Peyer's patch (tissue), 4 donors: ENCODE measurements around the gene OR10H2. TPM values are rescaled to one million over a fixed set of nuclear protein-coding genes. Genes with fewer than 3 reads are reported as not detected.

ENCODE experiments used
- DNase-seq, 3 donors: peaks; one replicate each; pipeline ENCODE4 v3.0.0-alpha.2; 2017 to 2019
- H3K27ac ChIP-seq, 4 donors: fragments of 200-600 bp; sonication (generic); one replicate each; pipeline ENCODE4 v1.5.1; 2016 to 2019
- H3K27me3 ChIP-seq, 2 donors: fragments of 200-600 bp; sonication (generic); one replicate each; pipeline ENCODE4 v1.5.1; 2019
- H3K36me3 ChIP-seq, 3 donors: fragments of 200-600 bp; sonication (generic); one replicate each; pipeline ENCODE4 v1.5.1; 2016 to 2019
- H3K4me1 ChIP-seq, 4 donors: fragments of 200-600 bp; sonication (generic); one replicate each; pipeline ENCODE4 v1.5.1; 2016 to 2019
- H3K4me3 ChIP-seq, 4 donors: fragments of 200-600 bp; sonication (generic); 1 replicate in 3 of 4; 2 replicates in 1 of 4; pipeline ENCODE4 v1.5.1; 2016 to 2019; ENCODE audit warnings: mild to moderate bottlenecking in 1 of 4
- H3K9me3 ChIP-seq, 4 donors: fragments of 200-600 bp; sonication (generic); one replicate each; pipeline ENCODE4 v1.5.1; 2016 to 2019; ENCODE audit warnings: mild to moderate bottlenecking in 1 of 4
- CTCF ChIP-seq, 6 experiments: fragments of 450-650 bp in 4 of 6; fragments of 200-600 bp in 2 of 6; sonication (generic) in 1 of 6; IDR thresholded peaks; one replicate each; pipeline ENCODE4 v1.5.1; 2017 to 2019; ENCODE audit warnings: antibody characterized with exemption in 6 of 6, mild to moderate bottlenecking in 3 of 6, moderate library complexity in 1 of 6
- POLR2A ChIP-seq, 2 donors: fragments of 450-650 bp; IDR thresholded peaks; one replicate each; pipeline ENCODE4 v1.5.1; 2017; ENCODE audit warnings: antibody characterized with exemption in 2 of 2, mild to moderate bottlenecking in 2 of 2, moderate library complexity in 2 of 2
- total RNA-seq, 4 donors: library from RNA; depleted of rRNA; stranded (reverse); fragments of >200 nt; gene quantifications; one replicate each; pipeline ENCODE4 v1.1.0, GENCODE V29; 2016

Gene OR10H2
- total RNA-seq, 4 donors from 2014 or later, result not detected

DNA sequence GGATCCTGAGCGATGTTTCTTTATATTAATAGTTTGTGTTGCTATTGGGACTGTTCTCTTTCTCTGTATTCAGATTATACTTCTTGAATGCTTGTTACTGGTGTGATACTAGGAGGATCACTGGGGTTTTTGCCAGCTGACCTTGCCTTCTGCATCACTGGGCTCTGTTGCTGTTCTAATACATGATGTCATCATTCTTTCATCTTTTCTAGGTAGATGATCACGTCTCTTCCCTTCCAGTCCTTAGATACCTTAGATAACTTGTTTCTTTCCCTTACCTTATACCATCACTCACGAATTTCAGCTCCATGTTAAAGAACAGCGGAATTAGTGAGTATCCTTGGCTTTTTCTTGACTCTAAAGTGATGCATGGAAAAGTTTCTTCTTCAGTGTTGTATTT is 9.9 kb downstream of the OR10H2 start, which contains the start of gene OR10H3:
TSS of gene OR10H3 (plus strand) at position 264 of the 400 bp plus-strand sequence. CDS start 3,408 bp downstream, outside the sequence.
- no peak for DNase-seq
- Histone ChIP-seq H3K4me3 (no peak within 1 kb of the TSS), H3K27me3 (no peaks in the 10 kb centered on the region), H3K4me1 (no peaks in the 10 kb centered on the region), H3K9me3 (peaks cover 0 to 9% (median 0%) of the 10 kb centered on the region in 4 donors), H3K36me3 (no peaks in the 10 kb centered on the region), H3K27ac (no peak within 1 kb of the TSS)
- TF ChIP-seq CTCF (IDR thresholded peaks at IDR 0.05) (no peak), POLR2A (IDR thresholded peaks at IDR 0.05) (no peak)

- Histone ChIP-seq H3K27ac (no peak overlapping the region), H3K36me3 (no peaks in the 10 kb centered on the region), H3K27me3 (no peaks in the 10 kb centered on the region), H3K4me3 (no peak overlapping the region), H3K9me3 (peaks cover 0 to 9% (median 0%) of the 10 kb centered on the region in 4 donors), H3K4me1 (no peaks in the 10 kb centered on the region)
- TF ChIP-seq POLR2A (IDR thresholded peaks at IDR 0.05) (no peak), CTCF (IDR thresholded peaks at IDR 0.05) (no peak)
- DNase-seq, result no peak
Measured at GRCh38 chr19:15740785-15741184, 13.0 kb downstream of the OR10H2 start.

DNA sequence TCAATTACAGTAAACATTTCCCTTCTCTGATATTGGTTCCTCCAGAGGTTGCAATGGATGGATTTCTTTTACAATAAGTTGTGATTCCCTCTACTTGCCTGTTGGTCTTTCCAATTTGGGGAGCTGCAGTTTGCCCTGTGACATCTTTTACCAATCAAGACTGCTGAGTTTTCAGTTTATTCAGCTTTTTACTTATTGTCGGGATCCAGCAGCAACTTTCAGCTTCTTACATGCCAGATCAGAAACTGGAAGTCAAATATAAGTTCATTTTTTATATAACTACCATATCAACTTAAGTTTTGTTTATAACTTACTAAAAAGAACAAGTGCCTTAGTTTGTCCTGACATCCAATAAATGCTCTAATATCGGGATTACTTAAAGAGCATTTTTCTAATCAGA is 20.4 kb downstream of the OR10H2 start:
- no peak for TF ChIP-seq POLR2A (IDR thresholded peaks at IDR 0.05)
- no peak for TF ChIP-seq CTCF (IDR thresholded peaks at IDR 0.05)
- Histone ChIP-seq H3K27ac (no peak overlapping the region), H3K27me3 (no peaks in the 10 kb centered on the region), H3K4me3 (no peak overlapping the region), H3K9me3 (no peaks in the 10 kb centered on the region), H3K4me1 (no peaks in the 10 kb centered on the region), H3K36me3 (no peaks in the 10 kb centered on the region)
- DNase-seq, result no peak

DNA sequence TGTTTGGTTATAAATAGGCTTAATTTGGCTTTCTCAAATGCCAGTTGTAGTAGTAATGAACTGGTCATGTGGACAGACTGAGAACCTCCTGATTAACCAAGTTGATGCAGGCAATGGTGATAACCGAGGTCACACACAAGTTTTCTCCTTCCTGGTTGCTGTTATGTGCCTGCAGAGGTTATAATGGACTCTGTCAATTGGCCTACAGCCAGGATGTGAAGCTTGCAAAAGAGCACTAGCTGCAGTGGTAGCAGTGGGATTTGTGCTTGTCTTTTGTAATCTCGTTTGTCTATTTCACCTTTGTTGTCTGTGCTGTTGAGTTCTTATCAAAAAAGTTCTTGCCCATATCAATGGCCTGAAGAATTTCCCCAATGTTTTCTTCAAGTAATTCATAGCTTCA is 30.6 kb downstream of the OR10H2 start:
- Histone ChIP-seq H3K36me3 (no peaks in the 10 kb centered on the region), H3K9me3 (no peaks in the 10 kb centered on the region), H3K27me3 (no peaks in the 10 kb centered on the region), H3K4me1 (no peaks in the 10 kb centered on the region), H3K4me3 (no peak overlapping the region), H3K27ac (no peak overlapping the region)
- TF ChIP-seq CTCF (IDR thresholded peaks at IDR 0.05) (no peak), POLR2A (IDR thresholded peaks at IDR 0.05) (no peak)
- no peak for DNase-seq

- no peaks in the 10 kb centered on the region for H3K27me3 ChIP-seq
- no peaks in the 10 kb centered on the region for H3K4me1 ChIP-seq
- no peak overlapping the region for H3K4me3 ChIP-seq
- no peak overlapping the region for H3K27ac ChIP-seq
- TF ChIP-seq POLR2A (IDR thresholded peaks at IDR 0.05), result no peak
- TF ChIP-seq CTCF (IDR thresholded peaks at IDR 0.05), result peak in 4 of 6 experiments; percentile 19 to 59 (median 46)
- H3K9me3 ChIP-seq, result no peaks in the 10 kb centered on the region
- DNase-seq, result no peak
- H3K36me3 ChIP-seq, result no peaks in the 10 kb centered on the region
Measured at GRCh38 chr19:15759962-15760565, 32.2 kb downstream of the OR10H2 start.
